Measurements from ENCODE around the gene OR8J1.
"Not testable (repeated sequence)": the region's sequence is repeated elsewhere in the genome, so short reads cannot be mapped to it uniquely, and the experiment has no call there.

OR8J1 gene

DNA sequence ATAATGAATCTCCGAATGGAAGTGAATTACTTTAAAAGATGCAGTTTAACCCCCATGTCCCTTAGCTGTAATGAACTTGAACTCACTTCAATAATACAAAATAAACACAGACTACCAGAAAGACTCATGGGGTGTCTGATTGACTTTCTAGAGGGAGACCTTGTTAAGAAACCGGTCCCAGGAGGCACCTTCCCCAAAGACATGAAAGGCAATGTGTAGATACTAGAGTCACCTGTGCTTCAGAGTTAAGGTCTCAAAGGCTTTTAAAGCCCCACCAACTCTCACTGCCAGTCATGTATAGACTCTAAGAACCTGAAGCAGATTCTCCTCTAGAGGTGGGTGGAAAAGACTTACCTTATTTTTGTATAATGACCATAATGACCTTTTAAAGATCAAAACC lies at the start of gene OR8J1:
OR8J1 (plus strand) TSS at position 301 of the 400 bp plus-strand sequence. CDS start 5,956 bp downstream, outside the sequence.
- in situ Hi-C loops (cut with MboI; ENCODE audit: low sequenced_read_pairs) = no loop called here

- in situ Hi-C loops (cut with MboI; ENCODE audit: low sequenced_read_pairs) = no loop called here
These were observed 46.3 kb upstream of the OR8J1 start for GRCh38 chr11:56307836-56308235.

DNA sequence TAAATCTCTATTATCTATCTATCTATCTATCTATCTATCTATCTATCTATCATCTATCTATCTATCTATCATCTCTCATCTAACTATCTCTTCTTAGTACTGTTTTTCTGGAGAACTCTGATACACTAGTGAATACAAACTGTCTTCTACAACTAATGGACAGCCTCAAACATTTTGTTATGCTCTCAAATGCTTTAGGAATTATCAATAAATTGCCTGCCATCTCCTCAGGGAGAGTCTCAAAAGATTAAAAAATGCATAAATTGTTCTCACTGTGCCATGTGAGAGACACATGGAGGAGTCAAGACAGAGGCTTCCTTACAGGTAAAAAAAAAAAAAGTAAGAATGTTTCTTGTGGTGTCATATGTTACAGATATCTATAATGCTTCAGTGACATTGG lies 39.2 kb upstream of the OR8J1 start, which contains the start of gene OR8K3:
OR8K3 (plus strand) TSS at position 301 of the 400 bp plus-strand sequence. CDS start 3,163 bp downstream, outside the sequence.
- in situ Hi-C loops (cut with MboI; ENCODE audit: low sequenced_read_pairs) = no loop called here

DNA sequence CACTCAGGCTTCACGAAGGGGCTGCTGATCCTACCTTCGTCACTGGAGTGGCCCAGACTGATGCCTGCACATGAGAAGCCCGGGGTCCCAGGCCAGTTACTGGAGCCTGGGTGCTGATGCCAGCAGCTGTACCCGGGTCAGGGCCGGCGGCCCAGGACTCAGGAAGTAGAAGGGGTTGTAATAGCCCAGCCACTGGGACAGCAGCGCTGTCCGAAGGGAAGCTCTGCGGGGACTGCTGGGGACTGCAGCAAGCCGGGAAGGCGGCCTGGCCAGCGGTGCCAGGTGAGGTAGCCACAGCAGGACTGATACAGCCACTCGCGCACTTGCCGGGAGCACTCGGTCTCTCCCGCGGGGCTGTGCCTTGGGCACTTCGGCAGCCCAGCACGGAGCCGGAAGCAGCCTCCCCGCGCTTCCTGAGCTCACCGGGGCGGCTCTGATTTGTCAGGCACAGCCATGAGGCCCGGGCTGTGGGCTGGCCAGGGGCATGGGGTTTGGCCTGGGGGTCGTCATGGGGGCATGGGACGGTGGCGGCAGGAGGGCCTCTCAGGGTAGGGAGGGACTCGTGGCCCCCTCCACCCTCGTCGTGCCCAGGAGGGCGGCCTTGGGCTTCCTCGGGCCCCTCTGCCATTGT lies 22.1 kb upstream of the OR8J1 start:
- in situ Hi-C loops (cut with MboI; ENCODE audit: low sequenced_read_pairs) = no loop called here

DNA sequence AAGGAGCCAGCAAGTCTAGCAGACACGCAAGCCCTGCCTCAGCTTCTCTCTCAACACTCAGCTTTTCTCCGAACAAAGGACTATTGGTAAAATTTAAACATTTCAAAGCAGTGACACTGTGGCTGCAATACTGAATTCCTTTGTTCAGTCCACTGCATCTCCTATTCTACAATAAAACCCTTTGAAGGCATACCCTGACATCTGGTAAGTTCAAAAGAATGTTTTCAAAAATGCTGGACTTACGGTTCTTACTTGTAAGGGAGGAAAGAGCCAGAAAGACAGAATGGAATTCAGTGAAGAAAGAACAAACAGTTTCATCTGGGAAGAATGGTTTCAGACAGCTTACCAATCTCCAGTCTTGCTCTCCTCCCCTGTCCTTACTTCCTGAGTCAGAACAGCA lies 20.9 kb upstream of the OR8J1 start:
- in situ Hi-C loops (cut with MboI; ENCODE audit: low sequenced_read_pairs) = no loop called here

DNA sequence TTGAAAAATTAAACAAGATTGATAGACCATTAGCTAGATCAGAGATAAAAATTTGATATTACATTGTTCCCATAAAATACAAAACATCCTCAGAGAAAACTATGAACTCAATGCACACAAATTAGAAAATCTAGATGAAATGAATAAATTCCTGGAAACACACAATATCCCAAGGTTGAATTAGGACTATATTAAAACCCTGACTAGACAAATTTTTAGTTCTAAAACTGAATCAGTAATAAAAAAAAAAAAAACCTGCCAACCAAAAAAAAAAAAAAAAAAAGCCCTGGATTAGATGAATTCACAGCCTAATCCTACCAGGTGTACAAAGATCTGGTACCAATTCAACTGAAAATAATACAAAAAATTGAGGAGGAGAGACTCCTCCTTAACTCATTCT lies 13.8 kb upstream of the OR8J1 start:
- in situ Hi-C loops (cut with MboI; ENCODE audit: low sequenced_read_pairs) = no loop called here

- in situ Hi-C loops (cut with MboI; ENCODE audit: low sequenced_read_pairs) = no loop called here
These were observed 8.4 kb upstream of the OR8J1 start, which contains the start of gene OR8K1 for GRCh38 chr11:56345739-56346138. OR8K1 (plus strand) TSS chr11:56346039; CDS start chr11:56346039, 0 bp downstream.

- in situ Hi-C loops (cut with MboI; ENCODE audit: low sequenced_read_pairs) = no loop called here
These were observed 21.2 kb downstream of the OR8J1 start, which contains the start of gene OR8U1 for GRCh38 chr11:56375324-56375723. OR8U1 (plus strand) TSS chr11:56375624; CDS start chr11:56375624, 0 bp downstream.

- in situ Hi-C loops (cut with MboI; ENCODE audit: low sequenced_read_pairs) = no loop called here
These were observed 26.0 kb downstream of the OR8J1 start for GRCh38 chr11:56380120-56380519.

DNA sequence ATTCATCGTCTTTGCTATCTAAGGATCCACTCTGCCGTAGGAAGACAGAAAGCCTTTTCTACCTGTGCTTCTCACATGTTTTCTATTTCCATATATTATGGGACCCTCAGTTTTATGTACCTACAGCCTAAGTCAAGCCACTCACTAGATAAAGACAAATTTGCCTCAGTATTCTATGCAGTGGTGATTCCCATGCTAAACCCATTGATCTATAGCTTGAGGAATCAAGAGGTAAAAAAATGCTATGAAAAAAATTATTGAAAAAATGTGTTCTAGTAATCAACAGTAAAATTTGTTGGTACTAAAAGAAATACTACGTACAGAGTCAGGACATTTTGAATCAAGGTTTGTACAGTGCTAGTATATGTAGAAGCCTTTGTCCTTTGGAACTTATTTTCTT lies 40.3 kb downstream of the OR8J1 start:
- in situ Hi-C loops (cut with MboI; ENCODE audit: low sequenced_read_pairs) = no loop called here

GRCh38 chr11:56396047-56396446 lies 42.0 kb downstream of the OR8J1 start:
- in situ Hi-C loops (cut with MboI; ENCODE audit: low sequenced_read_pairs) = no loop called here

GRCh38 chr11:56401858-56402461 lies 47.9 kb downstream of the OR8J1 start:
- in situ Hi-C loops (cut with MboI; ENCODE audit: low sequenced_read_pairs) = not testable (repeated sequence)

- in situ Hi-C loops (cut with MboI; ENCODE audit: low sequenced_read_pairs) = no loop called here
These were observed 50.3 kb downstream of the OR8J1 start for GRCh38 chr11:56404393-56404792.

DNA sequence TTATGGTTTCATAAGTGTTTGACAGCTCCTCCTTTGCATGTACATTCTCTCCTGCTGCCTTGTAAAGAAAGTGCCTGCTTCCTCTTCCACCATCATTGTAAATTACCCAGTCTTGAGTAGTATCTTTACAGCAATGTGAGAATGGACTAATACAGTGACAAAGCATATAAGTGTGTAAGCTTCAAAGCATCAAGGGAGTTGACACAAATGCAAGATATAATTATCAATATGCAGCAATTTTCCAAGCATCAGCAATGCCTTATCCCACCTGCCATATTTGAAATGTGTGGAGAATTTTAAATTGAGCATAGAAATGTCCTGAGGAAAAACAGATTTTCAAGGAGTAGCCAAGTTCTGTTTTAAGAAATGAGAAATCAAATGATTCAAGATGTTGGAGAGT lies 56.7 kb downstream of the OR8J1 start:
- in situ Hi-C loops (cut with MboI; ENCODE audit: low sequenced_read_pairs) = no loop called here

Data from HL-60/S4 treated with phorbol 12-myristate 13-acetate at 8.2 ng/mL for 4 days and 3 days (cell line).